ENCODE data around the gene POLR2M. TPM values are rescaled to one million over a fixed set of nuclear protein-coding genes. Genes with fewer than 3 reads are reported as not detected.

The POLR2M gene
- total RNA-seq, 1 experiment from 2014 or later = 86.2 TPM

GRCh38 chr15:57741089-57741488 is 34.6 kb downstream of the POLR2M start (continued):
- TF ChIP-seq ZBTB33 (IDR thresholded peaks at IDR 0.05; ENCODE audit: extremely low read depth, insufficient replicate concordance, low read length) (no peak), SP1 (IDR thresholded peaks at IDR 0.05; ENCODE audit: low read depth) (no peak), EZH2phosphoT487 (IDR thresholded peaks at IDR 0.05; ENCODE audit: borderline replicate concordance) (no peak), YY1 (IDR thresholded peaks at IDR 0.05; ENCODE audit: extremely low read depth, insufficient replicate concordance, low read depth, low read length) (no peak), RAD21 (IDR thresholded peaks at IDR 0.05; ENCODE audit: low read depth) (no peak), JUND (IDR thresholded peaks at IDR 0.05) (no peak), ZFX (IDR thresholded peaks at IDR 0.05) (no peak), FOSL1 (IDR thresholded peaks at IDR 0.05; ENCODE audit: low read depth) (no peak), CBX3 (IDR thresholded peaks at IDR 0.05; ENCODE audit: low read depth) (no peak), TCF7L2 (IDR thresholded peaks at IDR 0.05; ENCODE audit: borderline replicate concordance, extremely low read depth, insufficient read depth, insufficient read length) (no peak), ZNF274 (IDR thresholded peaks at IDR 0.05; ENCODE audit: low read depth, low read length) (no peak)

- Histone ChIP-seq H3K27ac (ENCODE audit: low read depth, low read length) (no peak overlapping the region), H3K79me2 (ENCODE audit: insufficient read depth, low read length) (no peaks in the 10 kb centered on the region), H3K9me2 (ENCODE audit: insufficient read depth) (no peaks in the 10 kb centered on the region), H2AFZ (ENCODE audit: low read depth, low read length, poor library complexity, severe bottlenecking) (no peak overlapping the region), H3K9me3 (ENCODE audit: control insufficient read depth in 1 of 2, insufficient read depth in 1 of 2, low read depth in 1 of 2, low read length in 2 of 2) (no peaks in the 10 kb centered on the region), H3K4me2 (ENCODE audit: low read length) (no peak overlapping the region), H3K27me3 (ENCODE audit: insufficient read depth, low read length) (no peaks in the 10 kb centered on the region), H3K36me3 (ENCODE audit: control insufficient read depth in 1 of 2, insufficient read depth in 2 of 2, low read length in 2 of 2) (no peaks in the 10 kb centered on the region), H3K4me3 (replicated peaks in 1 of 2; ENCODE audit: low read depth in 1 of 2, low read length in 2 of 2) (no peak overlapping the region), H3K9ac (ENCODE audit: low read length) (no peak overlapping the region), H3K4me1 (ENCODE audit: control insufficient read depth in 1 of 2, insufficient read depth in 2 of 2, low read length in 2 of 2) (no peaks in the 10 kb centered on the region), H4K20me1 (ENCODE audit: insufficient read depth) (no peaks in the 10 kb centered on the region)
- no peak for DNase-seq (ENCODE audit: low read depth, low spot score)
- ChIA-PET POLR2A (no interaction called here), RAD21 (ENCODE audit: low non-redundant PET in 1 of 2, low total read pairs in 2 of 2, uncharacterized antibody in 2 of 2, unreplicated experiment in 2 of 2) (interaction anchor here (0.6 to 1.0 kb wide), 3 partner anchors 117 to 327 kb away, joined by 3 to 6 read pairs (median 4); no protein-coding TSS in a partner anchor), CTCF (interaction anchor here (0.6 to 3.4 kb wide), 6 partner anchors 8 to 327 kb away, joined by 3 to 22 read pairs (median 8); no protein-coding TSS in a partner anchor)
- intact Hi-C loops (cut with micrococcal nuclease) = no loop called here
- no TSS peak for BruUV-seq (replicated peaks)
- ATAC-seq = peak; percentile 59; the same call in 1 of the 2 replicates
- no peak for TF ChIP-seq JUND (IDR thresholded peaks at IDR 0.05)
- TF ChIP-seq CTCF (IDR thresholded peaks at IDR 0.05 in 2 of 3, conservative IDR thresholded peaks at IDR 0.05 in 1 of 3; ENCODE audit: borderline replicate concordance in 1 of 3, insufficient read depth in 1 of 3, low read depth in 2 of 3, low read length in 2 of 3) = peak; percentile 12 to 21 (median 20); a peak in 2 of 6 replicates
- TF ChIP-seq EGR1 (IDR thresholded peaks at IDR 0.05; ENCODE audit: low read depth) = no peak
- TF ChIP-seq RAD21 (IDR thresholded peaks at IDR 0.05; ENCODE audit: low read depth) = peak; percentile 49
These were observed 36.9 kb downstream of the POLR2M start for GRCh38 chr15:57743424-57743823.

Data from HCT116 (cell line).